Calu3 (cell line): ENCODE measurements around the gene BRD3OS. TPM values are rescaled to one million over a fixed set of nuclear protein-coding genes. Genes with fewer than 3 reads are reported as not detected.

Experiments
- Bru-seq: library from RNA; stranded (reverse); fragments of 400-500 nt; gene quantifications from one replicate; lab custom pipeline; 2021; lab: Mats Ljungman, UMichigan
- BruChase-seq, 2 experiments: library from RNA; stranded (reverse); fragments of 400-500 nt; gene quantifications; one replicate each; lab custom pipeline; 2021; lab: Mats Ljungman, UMichigan
- BruUV-seq: library from RNA; stranded (reverse); fragments of 400-500 nt; replicated peaks from 2 replicates; lab custom pipeline; 2021; lab: Mats Ljungman, UMichigan
- CTCF ChIA-PET: fragments of 300-600 bp; sonication (Branson Sonifier 250); formaldehyde crosslinking; loops from one replicate; lab custom pipeline; 2022; ENCODE audit warnings: antibody characterized with exemption; lab: Charles Lee
- DNase-seq: peaks from one replicate; pipeline ENCODE4 v3.0.0; 2022
- H3K27ac Mint-ChIP-seq: one replicate; pipeline ENCODE4 v1.8.0; 2022; ENCODE audit warnings: mixed read lengths; ENCODE audit not compliant: unreplicated experiment
- H3K27me3 Mint-ChIP-seq: one replicate; pipeline ENCODE4 v1.8.0; 2022; ENCODE audit warnings: mixed read lengths; ENCODE audit not compliant: unreplicated experiment
- H3K36me3 Mint-ChIP-seq: one replicate; pipeline ENCODE4 v1.8.0; 2022; ENCODE audit warnings: mild to moderate bottlenecking, moderate library complexity, mixed read lengths; ENCODE audit not compliant: insufficient read depth, unreplicated experiment
- H3K4me1 Mint-ChIP-seq: one replicate; pipeline ENCODE4 v1.8.0; 2022; ENCODE audit warnings: mild to moderate bottlenecking, low read depth, mixed read lengths; ENCODE audit not compliant: unreplicated experiment
- H3K4me3 Mint-ChIP-seq: one replicate; pipeline ENCODE4 v1.8.0; 2022; ENCODE audit warnings: mild to moderate bottlenecking, low read depth, moderate library complexity, mixed read lengths; ENCODE audit not compliant: unreplicated experiment
- H3K9me3 Mint-ChIP-seq: one replicate; pipeline ENCODE4 v1.8.0; 2022; ENCODE audit warnings: low read depth, mixed read lengths; ENCODE audit not compliant: unreplicated experiment
- CTCF ChIP-seq: fragments of 200-600 bp; IDR thresholded peaks from one replicate; pipeline ENCODE4 v1.8.0; 2022; ENCODE audit warnings: antibody characterized with exemption; ENCODE audit not compliant: unreplicated experiment
- intact Hi-C: fragments of 100-400 bp; cut with micrococcal nuclease; formaldehyde crosslinking; loops from one replicate; pipeline ENCODE4 v1.10.0; 2022; ENCODE audit not compliant: unreplicated experiment
- long read RNA-seq: library from polyadenylated mRNA; stranded (forward); transcript quantifications from one replicate; pipeline ENCODE4 v2.0.0, GENCODE V29; 2022
- total RNA-seq: library from RNA; stranded (reverse); gene quantifications from 2 replicates; pipeline ENCODE4 v1.2.3, GENCODE V29; 2022

Gene BRD3OS
- total RNA-seq, result 10.5 and 10.7 TPM in 2 replicates
- percentile 43 among the genes with signal in this experiment for Bru-seq, nascent RNA
- percentile 73 among the genes with signal in this experiment for BruChase-seq, experiment 1, labeled RNA remaining after a 6-hour chase
- BruChase-seq, experiment 2, labeled RNA remaining after a 2-hour chase, result percentile 61 among the genes with signal in this experiment
- long read RNA-seq, full-length matches to known transcripts, result 15 of 93 reads
- long read RNA-seq, partial matches to known transcripts, result 3 of 93 reads
- long read RNA-seq, other reads (novel, unspliced or antisense), result 75 of 93 reads

- Mint-ChIP-seq H3K9me3 (no peaks in the 10 kb centered on the region), H3K27ac (no peak within 1 kb of the TSS), H3K36me3 (peaks cover 35% of the 10 kb centered on the region), H3K4me3 (peak within 1 kb of the TSS; percentile 67), H3K27me3 (no peaks in the 10 kb centered on the region), H3K4me1 (no peaks in the 10 kb centered on the region)
- intact Hi-C loops, result no loop called here
- no TSS peak for BruUV-seq
- peak; percentile 91 for DNase-seq
- CTCF ChIA-PET, result interaction anchor here (0.7 to 1.4 kb wide), 7 partner anchors 30 to 621 kb away, joined by 4 to 10 read pairs (median 6); partner anchors contain the start of gene WDR5
- no peak for TF ChIP-seq CTCF
These were observed at the start of gene BRD3OS for GRCh38 chr9:134024828-134025605. TSS of gene BRD3OS (plus strand) at chr9:134025481. CDS start at chr9:134026748, 1,267 bp downstream.

GRCh38 chr9:133975511-133975910, 49.8 kb upstream of the BRD3OS start:
- H3K27ac Mint-ChIP-seq, result no peak overlapping the region
- intact Hi-C loops, result no loop called here
- H3K4me1 Mint-ChIP-seq, result peaks cover 45% of the 10 kb centered on the region
- DNase-seq, result no peak
- no TSS peak for BruUV-seq
- H3K36me3 Mint-ChIP-seq, result peaks cover 6% of the 10 kb centered on the region
- no peaks in the 10 kb centered on the region for H3K9me3 Mint-ChIP-seq
- H3K27me3 Mint-ChIP-seq, result no peaks in the 10 kb centered on the region
- H3K4me3 Mint-ChIP-seq, result no peak overlapping the region
- TF ChIP-seq CTCF, result no peak
- CTCF ChIA-PET, result no interaction called here

GRCh38 chr9:133976191-133976861, 49.0 kb upstream of the BRD3OS start:
- Mint-ChIP-seq H3K27ac (no peak overlapping the region), H3K36me3 (peaks cover 6% of the 10 kb centered on the region), H3K9me3 (no peaks in the 10 kb centered on the region), H3K4me1 (peaks cover 52% of the 10 kb centered on the region), H3K4me3 (no peak overlapping the region), H3K27me3 (no peaks in the 10 kb centered on the region)
- BruUV-seq, result no TSS peak
- no peak for TF ChIP-seq CTCF
- no peak for DNase-seq
- CTCF ChIA-PET, result no interaction called here
- intact Hi-C loops, result no loop called here

- Mint-ChIP-seq H3K27ac (no peak overlapping the region), H3K9me3 (no peaks in the 10 kb centered on the region), H3K36me3 (peaks cover 6% of the 10 kb centered on the region), H3K4me1 (peaks cover 51% of the 10 kb centered on the region), H3K27me3 (no peaks in the 10 kb centered on the region), H3K4me3 (no peak overlapping the region)
- intact Hi-C loops, result no loop called here
- BruUV-seq, result no TSS peak
- CTCF ChIA-PET, result no interaction called here
- no peak for TF ChIP-seq CTCF
- no peak for DNase-seq
These were observed 48.4 kb upstream of the BRD3OS start for GRCh38 chr9:133976887-133977286.
